Measurements from ENCODE around the gene FAM163B. TPM values are rescaled to one million over a fixed set of nuclear protein-coding genes. Genes with fewer than 3 reads are reported as not detected.

FAM163B gene
- total and polyA plus RNA-seq, 4 donors, result 2.1 to 4.0 (median 3.4) TPM

DNA sequence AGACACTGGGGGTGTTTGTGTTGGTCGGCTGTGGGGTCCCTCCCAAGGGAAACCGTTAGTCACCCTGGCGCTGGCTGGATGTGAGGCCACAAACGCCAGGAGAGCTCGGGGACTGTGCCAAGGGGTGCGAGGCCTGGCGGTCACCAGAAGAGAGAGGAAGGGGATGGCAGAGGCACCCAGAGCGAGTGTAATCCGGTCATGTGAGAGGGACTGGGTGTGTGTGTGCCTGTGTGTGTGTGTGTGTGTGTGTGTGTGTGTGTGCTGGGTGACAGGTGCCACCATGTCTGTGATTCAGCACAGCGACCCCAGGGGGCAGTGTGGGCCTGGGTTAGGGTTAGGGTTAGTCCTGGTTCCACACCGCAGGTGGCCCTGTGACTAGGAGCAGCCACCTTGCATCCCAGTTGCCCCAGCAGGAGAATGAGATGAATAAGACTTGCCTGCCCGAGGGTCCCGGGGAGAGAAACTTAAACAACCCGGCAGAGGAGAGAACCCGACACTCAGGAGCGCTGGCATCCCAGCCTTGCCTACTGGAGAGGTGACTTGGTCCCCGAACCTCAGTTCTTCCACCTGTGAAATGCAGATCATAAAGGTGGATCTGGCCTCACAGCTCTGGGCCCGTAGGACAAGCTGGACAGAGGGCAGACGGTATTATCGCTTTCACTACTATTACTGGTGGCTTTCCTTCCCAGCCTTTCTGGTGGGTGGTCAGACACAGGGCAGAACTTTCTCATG is 76.1 kb downstream of the FAM163B start:
- peak overlapping the region in 1 of 2 donors; percentile 20 for H3K27ac ChIP-seq (ENCODE audit: low read depth in 1 of 2, low read length in 2 of 2)
- peak; percentile 76 for DNase-seq (ENCODE audit: low spot score)
- no peaks in the 10 kb centered on the region for H3K27me3 ChIP-seq (ENCODE audit: control insufficient read depth in 4 of 4, insufficient read depth in 4 of 4, low read length in 3 of 4)
- no peaks in the 10 kb centered on the region for H3K9me3 ChIP-seq (ENCODE audit: control insufficient read depth in 4 of 4, low read length in 3 of 4)
- H3K4me1 ChIP-seq (ENCODE audit: control insufficient read depth in 4 of 4, insufficient read depth in 4 of 4, low read length in 3 of 4), result peaks cover 7 to 36% (median 22%) of the 10 kb centered on the region in 4 donors
- peak in 1 of 2 donors; percentile 22 for TF ChIP-seq HNF4A (conservative IDR thresholded peaks at IDR 0.05)
- peak; percentile 81 to 86 for TF ChIP-seq RAD21 (IDR thresholded peaks at IDR 0.05)
- TF ChIP-seq FOXA2 (IDR thresholded peaks at IDR 0.05), result no peak
- TF ChIP-seq, protein P1, sequence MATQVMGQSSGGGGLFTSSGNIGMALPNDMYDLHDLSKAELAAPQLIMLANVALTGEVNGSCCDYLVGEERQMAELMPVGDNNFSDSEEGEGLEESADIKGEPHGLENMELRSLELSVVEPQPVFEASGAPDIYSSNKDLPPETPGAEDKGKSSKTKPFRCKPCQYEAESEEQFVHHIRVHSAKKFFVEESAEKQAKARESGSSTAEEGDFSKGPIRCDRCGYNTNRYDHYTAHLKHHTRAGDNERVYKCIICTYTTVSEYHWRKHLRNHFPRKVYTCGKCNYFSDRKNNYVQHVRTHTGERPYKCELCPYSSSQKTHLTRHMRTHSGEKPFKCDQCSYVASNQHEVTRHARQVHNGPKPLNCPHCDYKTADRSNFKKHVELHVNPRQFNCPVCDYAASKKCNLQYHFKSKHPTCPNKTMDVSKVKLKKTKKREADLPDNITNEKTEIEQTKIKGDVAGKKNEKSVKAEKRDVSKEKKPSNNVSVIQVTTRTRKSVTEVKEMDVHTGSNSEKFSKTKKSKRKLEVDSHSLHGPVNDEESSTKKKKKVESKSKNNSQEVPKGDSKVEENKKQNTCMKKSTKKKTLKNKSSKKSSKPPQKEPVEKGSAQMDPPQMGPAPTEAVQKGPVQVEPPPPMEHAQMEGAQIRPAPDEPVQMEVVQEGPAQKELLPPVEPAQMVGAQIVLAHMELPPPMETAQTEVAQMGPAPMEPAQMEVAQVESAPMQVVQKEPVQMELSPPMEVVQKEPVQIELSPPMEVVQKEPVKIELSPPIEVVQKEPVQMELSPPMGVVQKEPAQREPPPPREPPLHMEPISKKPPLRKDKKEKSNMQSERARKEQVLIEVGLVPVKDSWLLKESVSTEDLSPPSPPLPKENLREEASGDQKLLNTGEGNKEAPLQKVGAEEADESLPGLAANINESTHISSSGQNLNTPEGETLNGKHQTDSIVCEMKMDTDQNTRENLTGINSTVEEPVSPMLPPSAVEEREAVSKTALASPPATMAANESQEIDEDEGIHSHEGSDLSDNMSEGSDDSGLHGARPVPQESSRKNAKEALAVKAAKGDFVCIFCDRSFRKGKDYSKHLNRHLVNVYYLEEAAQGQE (IDR thresholded peaks at IDR 0.05), result no peak
- no peak for TF ChIP-seq EGR1 (IDR thresholded peaks at IDR 0.05; ENCODE audit: low read depth in 2 of 2)
- TF ChIP-seq, protein P2, sequence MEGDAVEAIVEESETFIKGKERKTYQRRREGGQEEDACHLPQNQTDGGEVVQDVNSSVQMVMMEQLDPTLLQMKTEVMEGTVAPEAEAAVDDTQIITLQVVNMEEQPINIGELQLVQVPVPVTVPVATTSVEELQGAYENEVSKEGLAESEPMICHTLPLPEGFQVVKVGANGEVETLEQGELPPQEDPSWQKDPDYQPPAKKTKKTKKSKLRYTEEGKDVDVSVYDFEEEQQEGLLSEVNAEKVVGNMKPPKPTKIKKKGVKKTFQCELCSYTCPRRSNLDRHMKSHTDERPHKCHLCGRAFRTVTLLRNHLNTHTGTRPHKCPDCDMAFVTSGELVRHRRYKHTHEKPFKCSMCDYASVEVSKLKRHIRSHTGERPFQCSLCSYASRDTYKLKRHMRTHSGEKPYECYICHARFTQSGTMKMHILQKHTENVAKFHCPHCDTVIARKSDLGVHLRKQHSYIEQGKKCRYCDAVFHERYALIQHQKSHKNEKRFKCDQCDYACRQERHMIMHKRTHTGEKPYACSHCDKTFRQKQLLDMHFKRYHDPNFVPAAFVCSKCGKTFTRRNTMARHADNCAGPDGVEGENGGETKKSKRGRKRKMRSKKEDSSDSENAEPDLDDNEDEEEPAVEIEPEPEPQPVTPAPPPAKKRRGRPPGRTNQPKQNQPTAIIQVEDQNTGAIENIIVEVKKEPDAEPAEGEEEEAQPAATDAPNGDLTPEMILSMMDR (IDR thresholded peaks at IDR 0.05; ENCODE audit: low read depth, low read length, missing input control), result peak; percentile 56
- TF ChIP-seq NR2F2 (IDR thresholded peaks at IDR 0.05), result peak; percentile 24
- no peaks in the 10 kb centered on the region for H3K36me3 ChIP-seq (ENCODE audit: control insufficient read depth in 4 of 4, insufficient read depth in 3 of 4, low read depth in 1 of 4, low read length in 3 of 4)
- H3K4me3 ChIP-seq (ENCODE audit: low read depth in 1 of 3, low read length in 3 of 3), result no peak overlapping the region
- WGBS, result 67% methylated on average over 20 of the region's 20 CpGs
- no peak overlapping the region for H3K9ac ChIP-seq (ENCODE audit: low read depth in 1 of 2, low read length in 2 of 2)

DNA sequence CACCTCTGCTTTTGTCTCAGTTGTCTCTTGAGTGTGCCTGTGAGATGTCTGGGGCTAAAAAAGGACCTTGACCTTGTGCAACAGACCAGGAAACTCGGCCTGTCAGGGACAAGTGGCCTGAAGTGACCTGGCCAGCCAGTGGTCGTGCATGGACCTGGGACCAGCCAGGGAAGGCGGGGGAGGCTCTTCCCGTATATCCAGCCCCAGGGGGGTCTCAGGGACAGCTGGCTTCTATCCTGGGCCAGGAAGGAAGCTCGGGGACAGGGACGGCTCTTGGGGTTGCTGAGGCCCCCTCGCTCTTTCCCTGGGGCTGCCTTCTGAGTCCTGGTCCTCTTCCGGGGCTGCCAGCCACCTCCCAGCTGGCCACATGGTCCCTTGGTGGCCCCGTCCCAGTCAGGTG is 77.9 kb downstream of the FAM163B start:
- Histone ChIP-seq H3K27ac (ENCODE audit: low read depth in 1 of 2, low read length in 2 of 2) (no peak overlapping the region), H3K27me3 (ENCODE audit: control insufficient read depth in 4 of 4, insufficient read depth in 4 of 4, low read length in 3 of 4) (no peaks in the 10 kb centered on the region), H3K36me3 (ENCODE audit: control insufficient read depth in 4 of 4, insufficient read depth in 3 of 4, low read depth in 1 of 4, low read length in 3 of 4) (no peaks in the 10 kb centered on the region), H3K4me3 (ENCODE audit: low read depth in 1 of 3, low read length in 3 of 3) (no peak overlapping the region), H3K9ac (ENCODE audit: low read depth in 1 of 2, low read length in 2 of 2) (no peak overlapping the region), H3K4me1 (ENCODE audit: control insufficient read depth in 4 of 4, insufficient read depth in 4 of 4, low read length in 3 of 4) (peaks cover 7 to 52% (median 33%) of the 10 kb centered on the region in 4 donors), H3K9me3 (ENCODE audit: control insufficient read depth in 4 of 4, low read length in 3 of 4) (no peaks in the 10 kb centered on the region)
- 71% methylated on average over 9 of the region's 9 CpGs for WGBS
- DNase-seq (ENCODE audit: low spot score), result no peak
- no peak for TF ChIP-seq GABPA (IDR thresholded peaks at IDR 0.05 in 1 of 2, conservative IDR thresholded peaks at IDR 0.05 in 1 of 2)
- TF ChIP-seq RXRA (IDR thresholded peaks at IDR 0.05), result peak in 1 of 2 donors; percentile 13

DNA sequence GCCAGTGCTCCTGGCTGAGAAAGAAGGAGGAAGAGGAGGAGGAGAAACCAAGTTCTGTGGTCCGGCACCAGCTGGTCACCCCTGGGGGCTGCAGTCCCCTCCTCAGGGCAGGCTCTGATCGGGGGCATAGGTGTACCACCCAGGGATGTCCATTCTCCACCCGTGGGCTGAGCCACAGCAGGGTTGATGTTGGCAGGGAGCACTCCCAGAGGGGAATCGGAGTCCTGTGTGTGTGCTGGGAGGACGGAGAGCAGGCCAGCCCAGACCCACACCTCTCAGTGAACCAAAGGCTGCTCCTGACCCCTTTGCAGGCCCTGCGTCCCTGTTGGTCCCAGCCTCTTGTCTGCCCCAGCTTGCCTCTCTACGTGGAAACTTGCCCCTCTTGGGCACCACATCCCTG is 79.3 kb downstream of the FAM163B start:
- Histone ChIP-seq H3K9me3 (ENCODE audit: control insufficient read depth in 4 of 4, low read length in 3 of 4) (no peaks in the 10 kb centered on the region), H3K4me1 (ENCODE audit: control insufficient read depth in 4 of 4, insufficient read depth in 4 of 4, low read length in 3 of 4) (peaks cover 5 to 51% (median 33%) of the 10 kb centered on the region in 4 donors)
- 92% methylated on average over 7 of the region's 7 CpGs for whole genome bisulfite sequencing
- TF ChIP-seq GABPA (IDR thresholded peaks at IDR 0.05 in 1 of 2, conservative IDR thresholded peaks at IDR 0.05 in 1 of 2), result no peak
- no peak for TF ChIP-seq FOXA1 (IDR thresholded peaks at IDR 0.05)
- TF ChIP-seq, protein P3, sequence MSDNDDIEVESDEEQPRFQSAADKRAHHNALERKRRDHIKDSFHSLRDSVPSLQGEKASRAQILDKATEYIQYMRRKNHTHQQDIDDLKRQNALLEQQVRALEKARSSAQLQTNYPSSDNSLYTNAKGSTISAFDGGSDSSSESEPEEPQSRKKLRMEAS (IDR thresholded peaks at IDR 0.05), result no peak
- no peak for TF ChIP-seq TAF1 (conservative IDR thresholded peaks at IDR 0.05)
- TF ChIP-seq, protein P2 (IDR thresholded peaks at IDR 0.05; ENCODE audit: low read depth, low read length, missing input control), result no peak
- no peak for TF ChIP-seq RAD21 (IDR thresholded peaks at IDR 0.05)
- TF ChIP-seq, protein P4, sequence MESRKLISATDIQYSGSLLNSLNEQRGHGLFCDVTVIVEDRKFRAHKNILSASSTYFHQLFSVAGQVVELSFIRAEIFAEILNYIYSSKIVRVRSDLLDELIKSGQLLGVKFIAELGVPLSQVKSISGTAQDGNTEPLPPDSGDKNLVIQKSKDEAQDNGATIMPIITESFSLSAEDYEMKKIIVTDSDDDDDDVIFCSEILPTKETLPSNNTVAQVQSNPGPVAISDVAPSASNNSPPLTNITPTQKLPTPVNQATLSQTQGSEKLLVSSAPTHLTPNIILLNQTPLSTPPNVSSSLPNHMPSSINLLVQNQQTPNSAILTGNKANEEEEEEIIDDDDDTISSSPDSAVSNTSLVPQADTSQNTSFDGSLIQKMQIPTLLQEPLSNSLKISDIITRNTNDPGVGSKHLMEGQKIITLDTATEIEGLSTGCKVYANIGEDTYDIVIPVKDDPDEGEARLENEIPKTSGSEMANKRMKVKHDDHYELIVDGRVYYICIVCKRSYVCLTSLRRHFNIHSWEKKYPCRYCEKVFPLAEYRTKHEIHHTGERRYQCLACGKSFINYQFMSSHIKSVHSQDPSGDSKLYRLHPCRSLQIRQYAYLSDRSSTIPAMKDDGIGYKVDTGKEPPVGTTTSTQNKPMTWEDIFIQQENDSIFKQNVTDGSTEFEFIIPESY (IDR thresholded peaks at IDR 0.05), result no peak
- TF ChIP-seq YY1 (IDR thresholded peaks at IDR 0.05), result no peak
- TF ChIP-seq HNF4G (IDR thresholded peaks at IDR 0.05), result no peak
- no peak for TF ChIP-seq FOXA2 (IDR thresholded peaks at IDR 0.05)

More for the DNA sequence above, 79.3 kb downstream of the FAM163B start:
- Histone ChIP-seq H3K36me3 (ENCODE audit: control insufficient read depth in 4 of 4, insufficient read depth in 3 of 4, low read depth in 1 of 4, low read length in 3 of 4) (no peaks in the 10 kb centered on the region), H3K27me3 (ENCODE audit: control insufficient read depth in 4 of 4, insufficient read depth in 4 of 4, low read length in 3 of 4) (no peaks in the 10 kb centered on the region), H3K27ac (ENCODE audit: low read depth in 1 of 2, low read length in 2 of 2) (no peak overlapping the region), H3K4me3 (ENCODE audit: low read depth in 1 of 3, low read length in 3 of 3) (no peak overlapping the region), H3K9ac (ENCODE audit: low read depth in 1 of 2, low read length in 2 of 2) (no peak overlapping the region)
- no peak for DNase-seq (ENCODE audit: low spot score)

All from liver (tissue), 9 donors.